Activated T-helper 1 cell treated with anti-CD3 and anti-CD28 coated beads, Interleukin-2, amount 50 U/mL, for 16 hours (primary cell): ENCODE data around the gene KIF13A.
"Not testable (repeated sequence)": the region's sequence is repeated elsewhere in the genome, so short reads cannot be mapped to it uniquely, and the experiment has no call there.

Source experiments
- DNase-seq, 2 donors: peaks; one replicate each; pipeline ENCODE4 v3.0.0-alpha.2; 2020; ENCODE audit warnings: low read depth in 1 of 2, low spot score in 1 of 2

Gene KIF13A

GRCh38 chr6:17971128-17972073, 16.0 kb downstream of the KIF13A start:
- DNase-seq, result no peak

- no peak for DNase-seq
These were observed 18.6 kb downstream of the KIF13A start for GRCh38 chr6:17968876-17969275.

GRCh38 chr6:17967668-17968518, 19.5 kb downstream of the KIF13A start:
- DNase-seq, result no peak

GRCh38 chr6:17966451-17966850, 21.0 kb downstream of the KIF13A start:
- no peak for DNase-seq

DNA sequence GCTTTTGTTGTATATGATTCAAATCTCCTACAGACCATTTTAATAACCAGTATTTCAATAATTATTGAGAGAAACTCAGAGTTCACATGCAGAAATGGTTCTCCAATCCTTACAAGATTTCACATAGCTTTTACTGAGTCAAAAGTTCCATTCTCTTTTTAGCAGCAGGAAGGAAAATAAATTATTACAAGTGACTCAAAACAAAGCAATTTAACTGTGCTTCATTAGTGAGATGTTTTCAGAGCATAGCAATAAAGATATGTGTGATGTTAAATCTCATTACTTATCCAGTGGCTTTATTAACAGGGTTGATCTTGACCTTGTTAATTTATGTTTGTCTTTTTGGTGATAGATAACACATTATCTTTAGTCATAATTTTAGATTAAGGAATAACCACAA, 22.0 kb downstream of the KIF13A start:
- no peak for DNase-seq

- DNase-seq, result no peak
These were observed 22.8 kb downstream of the KIF13A start for GRCh38 chr6:17964633-17965032.

GRCh38 chr6:17962436-17963031, 24.9 kb downstream of the KIF13A start:
- no peak for DNase-seq

GRCh38 chr6:17959302-17959701, 28.1 kb downstream of the KIF13A start:
- no peak for DNase-seq

DNA sequence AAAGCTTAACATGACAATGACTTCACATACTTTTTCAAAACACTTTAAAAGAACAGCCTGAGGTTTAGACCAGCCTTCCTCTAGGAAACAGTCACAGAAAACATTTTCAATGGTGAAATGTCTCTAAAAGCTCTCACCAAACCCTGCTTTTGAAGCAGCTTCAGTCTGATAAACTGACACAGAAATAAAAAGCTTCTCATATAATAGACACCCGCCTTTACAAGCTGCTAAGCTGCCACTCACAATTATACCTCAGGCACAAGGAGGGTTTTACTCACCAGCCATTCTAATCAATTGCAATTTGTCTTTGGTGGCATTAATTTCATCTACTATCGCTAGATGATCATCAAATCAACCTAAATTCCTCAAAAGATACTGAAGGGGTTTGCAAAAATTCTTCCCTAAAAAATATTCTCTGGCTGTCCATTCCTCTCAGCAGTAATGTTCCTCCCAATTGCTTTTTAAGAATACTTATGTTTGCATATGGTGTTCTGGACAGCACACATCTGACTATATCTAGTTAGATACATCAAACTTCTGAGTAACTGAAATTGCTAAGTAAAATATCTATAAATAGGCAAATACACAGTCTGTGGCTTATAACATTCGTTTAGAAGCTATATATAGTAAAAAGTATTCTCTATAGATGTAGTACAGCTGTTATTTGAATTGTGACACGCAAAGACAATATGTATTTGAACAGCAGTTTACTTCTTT, 29.4 kb downstream of the KIF13A start:
- DNase-seq, result no peak

GRCh38 chr6:17957498-17957897, 29.9 kb downstream of the KIF13A start:
- no peak for DNase-seq

DNA sequence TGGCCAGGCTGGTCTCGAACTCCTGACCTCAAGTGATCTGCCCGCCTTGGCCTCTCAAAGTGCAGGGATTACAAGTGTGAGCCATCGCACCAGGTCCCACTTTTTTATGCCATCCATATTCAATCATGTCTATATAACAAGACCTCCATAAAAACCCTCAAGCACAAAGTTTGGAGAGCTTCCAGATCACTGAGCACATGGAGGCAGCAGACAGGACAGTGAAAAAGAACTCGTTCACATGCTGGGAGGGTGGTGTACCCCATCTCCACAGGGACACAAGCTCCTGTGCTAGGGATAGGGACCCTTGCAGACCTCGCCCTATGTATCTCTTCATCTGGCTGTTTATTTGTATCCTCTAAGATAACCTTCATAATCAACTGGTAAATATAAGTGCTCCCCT, 30.3 kb downstream of the KIF13A start:
- no peak for DNase-seq

DNA sequence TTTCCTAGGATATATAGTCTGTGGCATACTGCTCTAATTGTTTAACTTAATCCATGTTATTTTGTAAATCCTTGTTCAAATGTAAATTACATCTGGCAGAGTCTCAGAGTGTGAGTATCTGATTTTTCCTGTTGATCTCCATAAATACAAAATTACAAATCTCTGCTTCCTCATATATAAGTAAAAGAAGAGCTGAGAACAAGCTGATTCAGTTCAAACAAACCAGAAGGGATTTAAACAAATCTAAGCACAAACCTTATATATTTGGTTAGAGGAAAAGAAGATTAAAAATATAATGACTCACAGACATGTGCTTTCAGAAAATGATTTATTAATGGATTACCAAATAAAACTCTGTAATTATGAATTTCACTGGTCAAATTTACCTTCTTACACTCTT, 37.3 kb downstream of the KIF13A start:
- DNase-seq, result no peak

DNA sequence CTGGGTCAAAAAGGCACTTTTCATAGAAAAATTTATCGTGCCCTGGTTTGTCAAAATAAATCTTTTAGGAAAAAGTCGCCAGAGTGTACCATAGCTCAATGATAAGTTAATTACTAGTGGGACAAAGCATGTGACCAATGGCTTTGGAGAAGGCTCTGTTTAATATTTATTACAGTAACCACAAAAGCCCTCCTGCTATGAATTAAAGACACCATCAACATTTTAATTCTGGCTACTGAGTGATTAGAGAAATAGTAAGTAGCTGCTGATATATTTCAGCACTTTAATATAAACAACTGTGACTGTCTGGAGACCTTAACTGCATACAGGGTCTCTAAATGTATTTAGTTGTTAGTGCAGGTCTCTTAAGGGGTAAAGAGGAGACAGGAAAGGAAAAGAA, 38.3 kb downstream of the KIF13A start:
- no peak for DNase-seq

GRCh38 chr6:17948725-17949124, 38.7 kb downstream of the KIF13A start:
- DNase-seq, result no peak

- not testable (repeated sequence) for DNase-seq
These were observed 39.9 kb downstream of the KIF13A start for GRCh38 chr6:17947574-17947973.

GRCh38 chr6:17945575-17945974, 41.9 kb downstream of the KIF13A start:
- DNase-seq, result no peak

DNA sequence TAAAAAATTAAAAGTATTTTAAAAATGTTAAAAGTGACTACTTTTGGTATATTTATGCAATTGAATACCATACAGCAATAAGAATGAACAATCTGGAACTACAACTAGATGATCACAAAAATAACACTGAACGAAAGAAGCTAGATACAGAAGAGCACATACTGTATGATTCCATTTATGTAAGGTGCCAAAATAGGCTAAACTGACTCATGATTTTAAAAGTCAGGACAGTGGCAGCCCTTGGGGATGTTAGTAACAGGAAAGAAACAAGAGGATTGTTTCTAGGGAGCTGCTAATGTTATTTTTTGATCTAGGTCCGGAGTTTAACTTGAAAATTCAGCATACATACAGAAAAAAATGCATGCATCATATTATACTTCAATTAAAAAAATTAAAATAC, 42.3 kb downstream of the KIF13A start:
- no peak for DNase-seq

DNA sequence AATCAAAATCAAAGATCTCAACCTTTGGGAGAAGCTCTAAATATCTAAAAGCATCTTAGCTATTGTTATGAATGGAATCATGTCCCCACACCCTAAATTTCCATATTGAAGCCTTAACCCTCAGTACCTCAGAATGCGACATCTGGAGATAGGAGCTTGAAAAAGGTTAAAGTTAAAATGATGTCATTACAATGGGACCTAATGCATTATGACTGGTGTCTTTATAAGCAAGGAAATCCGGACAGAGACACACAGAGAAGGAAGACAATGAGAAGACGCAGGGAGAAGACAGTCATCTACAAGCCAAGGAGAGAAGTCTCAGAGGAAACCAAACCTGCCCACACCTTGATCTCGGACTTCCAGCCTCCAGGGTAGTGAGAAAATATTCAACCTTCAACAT, 46.1 kb downstream of the KIF13A start:
- no peak for DNase-seq

DNA sequence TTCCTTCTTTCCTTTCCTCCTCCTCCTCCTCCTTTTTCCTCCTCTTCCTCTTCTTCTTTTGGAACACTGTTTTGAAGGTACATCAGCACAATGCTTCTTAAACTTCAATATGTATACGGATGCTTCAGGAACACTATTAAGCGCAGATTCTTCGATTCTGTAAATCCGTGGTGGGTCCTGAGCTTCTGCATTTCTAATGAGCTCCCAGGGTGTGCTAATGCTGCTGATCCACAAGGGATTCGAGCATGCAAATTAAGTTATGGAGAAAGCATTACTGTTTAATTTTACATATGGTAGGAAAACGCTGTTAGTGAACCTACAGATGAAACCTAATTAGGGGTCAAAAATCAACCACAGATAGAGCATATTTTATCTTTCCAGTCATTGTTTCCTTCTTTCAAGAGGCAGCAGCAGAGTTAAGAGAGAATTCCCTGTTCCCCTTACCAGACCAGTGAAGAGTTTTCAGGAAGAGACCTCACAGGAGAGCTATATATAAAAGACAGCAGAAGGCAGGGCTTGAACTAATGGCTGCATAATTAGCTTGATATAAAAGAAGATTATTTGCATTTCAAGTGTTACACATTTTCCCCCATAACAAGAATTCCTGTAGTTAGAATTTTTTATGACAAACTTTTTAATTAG, 47.2 kb downstream of the KIF13A start:
- DNase-seq, result no peak

DNA sequence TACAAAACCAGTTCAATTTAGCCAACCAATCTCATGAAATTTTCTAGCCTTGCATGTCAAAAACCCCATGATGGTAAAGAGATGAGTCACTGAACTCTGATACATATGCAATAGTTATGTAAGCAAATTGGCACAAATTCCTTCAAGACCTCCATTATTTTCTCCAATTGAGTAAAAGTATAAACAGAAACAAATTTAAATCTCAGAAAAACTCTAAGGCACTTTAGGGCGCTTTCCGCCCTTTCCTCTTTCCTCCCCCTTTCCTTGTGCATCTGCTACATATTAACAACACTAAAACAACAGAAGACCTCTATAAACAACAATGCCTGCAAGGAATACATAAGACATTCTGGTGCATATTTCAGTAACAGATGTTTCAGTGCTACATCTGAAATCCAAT, 48.5 kb downstream of the KIF13A start:
- no peak for DNase-seq
